ENCODE measurements around the gene SART3.

DNA sequence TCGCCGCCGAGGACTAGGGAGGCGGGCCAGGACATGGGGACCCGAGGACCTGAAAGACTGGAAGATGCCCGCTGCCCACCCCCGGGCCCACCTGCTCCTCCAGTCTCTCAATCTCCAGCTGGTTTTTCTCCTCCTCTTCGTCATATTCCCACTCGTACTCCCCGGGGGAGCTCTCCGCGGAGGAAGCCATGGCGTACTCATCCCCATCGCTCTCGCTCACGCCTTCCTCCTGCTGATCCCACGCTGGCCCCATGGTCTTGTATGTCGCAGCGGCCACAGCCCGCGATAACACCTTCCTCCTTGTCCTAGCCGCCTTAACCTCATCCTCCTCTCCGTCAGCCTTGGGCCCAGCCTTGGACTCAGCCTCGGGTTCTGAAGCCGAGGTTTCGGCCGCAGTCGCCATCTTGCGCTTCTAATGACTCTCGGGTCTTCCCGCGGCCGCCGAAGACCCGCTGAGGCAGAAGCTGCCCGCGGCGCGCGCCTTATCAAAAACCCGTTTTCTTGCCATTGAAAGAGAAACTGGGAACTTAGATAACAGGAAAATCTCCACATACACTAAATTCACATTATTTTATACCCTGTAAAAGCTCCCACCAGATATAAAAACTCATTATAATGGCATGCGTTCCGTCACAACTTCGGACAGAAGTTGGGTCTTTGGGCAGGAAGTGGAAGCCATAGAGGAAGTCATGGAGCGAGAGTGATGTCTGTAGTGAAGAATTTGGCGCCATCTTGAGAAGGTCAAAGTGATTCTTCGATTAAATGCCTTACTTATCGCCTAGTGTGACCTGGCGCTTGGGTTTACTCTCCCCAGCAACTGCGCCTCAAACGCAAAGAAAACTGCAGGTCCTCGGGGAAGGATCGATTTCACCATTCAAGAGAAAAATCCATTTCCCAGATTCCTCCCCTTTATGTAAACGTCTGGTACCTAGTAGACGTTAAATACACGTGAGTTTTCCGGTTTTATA, at the start of gene SART3:
- TF ChIP-seq EP300 (IDR thresholded peaks at IDR 0.05; ENCODE audit: borderline replicate concordance in 1 of 2, low read depth in 1 of 2, low read length in 1 of 2), result no peak; a peak in 1 of 4 replicates
- peak; percentile 89 for TF ChIP-seq GABPA (IDR thresholded peaks at IDR 0.05; ENCODE audit: low read depth)
- TF ChIP-seq SMC3 (IDR thresholded peaks at IDR 0.05; ENCODE audit: low read depth, low read length), result no peak
- peak; percentile 82 for TF ChIP-seq POLR2AphosphoS5 (IDR thresholded peaks at IDR 0.05; ENCODE audit: low read depth, low read length)
- TF ChIP-seq, protein P1, sequence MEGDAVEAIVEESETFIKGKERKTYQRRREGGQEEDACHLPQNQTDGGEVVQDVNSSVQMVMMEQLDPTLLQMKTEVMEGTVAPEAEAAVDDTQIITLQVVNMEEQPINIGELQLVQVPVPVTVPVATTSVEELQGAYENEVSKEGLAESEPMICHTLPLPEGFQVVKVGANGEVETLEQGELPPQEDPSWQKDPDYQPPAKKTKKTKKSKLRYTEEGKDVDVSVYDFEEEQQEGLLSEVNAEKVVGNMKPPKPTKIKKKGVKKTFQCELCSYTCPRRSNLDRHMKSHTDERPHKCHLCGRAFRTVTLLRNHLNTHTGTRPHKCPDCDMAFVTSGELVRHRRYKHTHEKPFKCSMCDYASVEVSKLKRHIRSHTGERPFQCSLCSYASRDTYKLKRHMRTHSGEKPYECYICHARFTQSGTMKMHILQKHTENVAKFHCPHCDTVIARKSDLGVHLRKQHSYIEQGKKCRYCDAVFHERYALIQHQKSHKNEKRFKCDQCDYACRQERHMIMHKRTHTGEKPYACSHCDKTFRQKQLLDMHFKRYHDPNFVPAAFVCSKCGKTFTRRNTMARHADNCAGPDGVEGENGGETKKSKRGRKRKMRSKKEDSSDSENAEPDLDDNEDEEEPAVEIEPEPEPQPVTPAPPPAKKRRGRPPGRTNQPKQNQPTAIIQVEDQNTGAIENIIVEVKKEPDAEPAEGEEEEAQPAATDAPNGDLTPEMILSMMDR (IDR thresholded peaks at IDR 0.05), result no peak
- no peak for TF ChIP-seq TCF12 (IDR thresholded peaks at IDR 0.05)
